Parathyroid adenoma (tissue), 2 donors: ENCODE data around the gene MFSD6.

Experiments
- H2AFZ ChIP-seq: fragments of 300-600 bp; sonication (generic); one replicate; pipeline ENCODE4 v1.7.0; 2017; ENCODE audit warnings: antibody characterized with exemption, mild to moderate bottlenecking
- H3K27ac ChIP-seq: fragments of 300-600 bp; sonication (generic); one replicate; pipeline ENCODE4 v1.7.0; 2017
- H3K27me3 ChIP-seq: fragments of 300-600 bp; sonication (generic); one replicate; pipeline ENCODE4 v1.7.0; 2017; ENCODE audit warnings: low read length; ENCODE audit not compliant: control insufficient read depth, insufficient read depth
- H3K36me3 ChIP-seq: fragments of 300-600 bp; sonication (generic); one replicate; pipeline ENCODE4 v1.7.0; 2017; ENCODE audit warnings: low read length; ENCODE audit not compliant: control insufficient read depth, insufficient read depth
- H3K4me1 ChIP-seq: fragments of 300-600 bp; sonication (generic); one replicate; pipeline ENCODE4 v1.7.0; 2017; ENCODE audit warnings: control low read depth
- H3K4me2 ChIP-seq: fragments of 300-600 bp; sonication (generic); one replicate; pipeline ENCODE4 v1.7.0; 2017; ENCODE audit warnings: low read length
- H3K4me3 ChIP-seq: fragments of 300-600 bp; sonication (generic); one replicate; pipeline ENCODE4 v1.7.0; 2017; ENCODE audit warnings: low read depth, low read length
- H3K79me2 ChIP-seq: fragments of 300-600 bp; sonication (generic); one replicate; pipeline ENCODE4 v1.7.0; 2017; ENCODE audit warnings: control low read depth
- H3K9ac ChIP-seq: fragments of 300-600 bp; sonication (generic); one replicate; pipeline ENCODE4 v1.7.0; 2017; ENCODE audit warnings: mild to moderate bottlenecking
- H3K9me3 ChIP-seq: fragments of 300-600 bp; sonication (generic); one replicate; pipeline ENCODE4 v1.7.0; 2017; ENCODE audit warnings: low read length; ENCODE audit not compliant: control insufficient read depth
- TF ChIP-seq, protein P1 (sequence below): fragments of 300-600 bp; sonication (generic); IDR thresholded peaks from one replicate; pipeline ENCODE4 v1.7.0; 2017; ENCODE audit warnings: antibody characterized with exemption, mild to moderate bottlenecking
- donor health status: primary hyperparathyroidism.

MFSD6 gene

GRCh38 chr2:190500054-190500502 is 91.9 kb downstream of the MFSD6 start:
- H3K79me2 ChIP-seq: no peaks in the 10 kb centered on the region
- no peaks in the 10 kb centered on the region for H3K27me3 ChIP-seq
- H3K4me1 ChIP-seq: no peaks in the 10 kb centered on the region
- H2AFZ ChIP-seq: no peak overlapping the region
- no peaks in the 10 kb centered on the region for H3K36me3 ChIP-seq
- H3K4me2 ChIP-seq: no peak overlapping the region
- no peak overlapping the region for H3K4me3 ChIP-seq
- TF ChIP-seq, protein P1, sequence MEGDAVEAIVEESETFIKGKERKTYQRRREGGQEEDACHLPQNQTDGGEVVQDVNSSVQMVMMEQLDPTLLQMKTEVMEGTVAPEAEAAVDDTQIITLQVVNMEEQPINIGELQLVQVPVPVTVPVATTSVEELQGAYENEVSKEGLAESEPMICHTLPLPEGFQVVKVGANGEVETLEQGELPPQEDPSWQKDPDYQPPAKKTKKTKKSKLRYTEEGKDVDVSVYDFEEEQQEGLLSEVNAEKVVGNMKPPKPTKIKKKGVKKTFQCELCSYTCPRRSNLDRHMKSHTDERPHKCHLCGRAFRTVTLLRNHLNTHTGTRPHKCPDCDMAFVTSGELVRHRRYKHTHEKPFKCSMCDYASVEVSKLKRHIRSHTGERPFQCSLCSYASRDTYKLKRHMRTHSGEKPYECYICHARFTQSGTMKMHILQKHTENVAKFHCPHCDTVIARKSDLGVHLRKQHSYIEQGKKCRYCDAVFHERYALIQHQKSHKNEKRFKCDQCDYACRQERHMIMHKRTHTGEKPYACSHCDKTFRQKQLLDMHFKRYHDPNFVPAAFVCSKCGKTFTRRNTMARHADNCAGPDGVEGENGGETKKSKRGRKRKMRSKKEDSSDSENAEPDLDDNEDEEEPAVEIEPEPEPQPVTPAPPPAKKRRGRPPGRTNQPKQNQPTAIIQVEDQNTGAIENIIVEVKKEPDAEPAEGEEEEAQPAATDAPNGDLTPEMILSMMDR: no peak
- no peak overlapping the region for H3K27ac ChIP-seq
- H3K9ac ChIP-seq: no peak overlapping the region
- H3K9me3 ChIP-seq: no peaks in the 10 kb centered on the region

- Histone ChIP-seq H3K9me3 (no peaks in the 10 kb centered on the region), H3K9ac (no peak overlapping the region), H3K4me3 (no peak overlapping the region), H2AFZ (no peak overlapping the region), H3K36me3 (no peaks in the 10 kb centered on the region), H3K27ac (no peak overlapping the region), H3K27me3 (no peaks in the 10 kb centered on the region), H3K4me1 (no peaks in the 10 kb centered on the region), H3K79me2 (no peaks in the 10 kb centered on the region), H3K4me2 (no peak overlapping the region)
- TF ChIP-seq, protein P1: no peak
Measured at GRCh38 chr2:190501231-190501630, 93.1 kb downstream of the MFSD6 start.

DNA sequence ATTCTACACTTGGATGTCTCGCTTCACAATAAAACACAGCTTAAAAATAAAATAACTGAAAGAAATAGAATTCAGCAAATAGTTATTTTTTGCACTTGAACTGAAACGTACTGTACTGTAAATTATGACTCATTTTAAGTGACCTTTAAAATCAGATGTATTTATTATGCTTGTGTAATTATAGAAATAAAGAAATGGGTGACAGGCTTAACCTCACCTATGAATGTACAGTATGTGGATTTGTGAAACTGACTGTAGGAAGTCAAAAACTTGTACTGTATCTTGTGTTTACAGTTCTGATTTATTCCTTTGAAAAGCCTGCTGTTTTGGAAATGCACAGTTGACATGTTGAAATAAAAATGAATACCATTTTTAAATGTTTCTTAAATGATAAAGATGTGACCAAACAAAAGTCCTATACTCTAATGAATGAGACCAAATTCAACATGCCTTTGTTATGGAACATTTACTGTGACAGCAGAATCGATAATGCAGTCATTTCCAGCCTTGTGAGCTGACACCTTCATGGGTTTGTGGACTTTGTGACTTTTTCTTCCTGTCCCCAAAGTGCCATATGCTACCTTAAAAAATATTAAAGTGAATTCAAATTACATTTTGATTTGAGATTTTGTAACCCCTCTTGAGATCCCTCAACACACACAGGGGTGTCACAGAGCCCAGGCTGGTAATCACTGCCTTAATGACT is 93.7 kb downstream of the MFSD6 start:
- Histone ChIP-seq H3K9ac (no peak overlapping the region), H3K4me3 (no peak overlapping the region), H3K79me2 (no peaks in the 10 kb centered on the region), H3K4me2 (no peak overlapping the region), H3K27me3 (no peaks in the 10 kb centered on the region), H3K27ac (no peak overlapping the region), H3K36me3 (no peaks in the 10 kb centered on the region), H3K9me3 (no peaks in the 10 kb centered on the region), H3K4me1 (peaks cover 4% of the 10 kb centered on the region), H2AFZ (no peak overlapping the region)
- TF ChIP-seq, protein P1: no peak

GRCh38 chr2:190503088-190503487 is 94.9 kb downstream of the MFSD6 start:
- Histone ChIP-seq H3K9me3 (no peaks in the 10 kb centered on the region), H3K4me1 (peaks cover 4% of the 10 kb centered on the region), H3K79me2 (no peaks in the 10 kb centered on the region), H3K27me3 (no peaks in the 10 kb centered on the region), H3K4me2 (no peak overlapping the region), H3K27ac (no peak overlapping the region), H2AFZ (no peak overlapping the region), H3K9ac (no peak overlapping the region), H3K4me3 (no peak overlapping the region), H3K36me3 (no peaks in the 10 kb centered on the region)
- TF ChIP-seq, protein P1: no peak

DNA sequence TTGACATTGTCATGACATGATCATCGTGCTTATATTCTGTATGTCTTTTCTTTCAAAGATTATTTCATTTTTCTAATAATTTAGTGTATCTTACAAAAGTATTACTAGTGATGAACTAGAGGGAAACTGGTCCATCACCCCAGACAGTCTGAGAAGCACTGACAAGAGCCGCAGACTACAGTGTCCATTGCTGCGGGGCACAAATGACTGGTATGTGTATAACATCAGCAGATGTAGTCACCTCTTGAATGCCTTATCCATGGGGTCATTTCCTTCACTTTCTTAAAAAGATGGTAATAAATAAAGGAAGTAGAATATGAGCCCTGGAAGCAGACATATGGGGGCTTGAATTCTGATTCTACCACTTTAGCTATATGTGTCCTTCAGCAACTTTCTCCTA is 96.8 kb downstream of the MFSD6 start:
- Histone ChIP-seq H3K27ac (no peak overlapping the region), H3K79me2 (no peaks in the 10 kb centered on the region), H3K27me3 (no peaks in the 10 kb centered on the region), H3K4me2 (no peak overlapping the region), H3K4me1 (peaks cover 4% of the 10 kb centered on the region), H3K9me3 (no peaks in the 10 kb centered on the region), H3K36me3 (no peaks in the 10 kb centered on the region), H2AFZ (no peak overlapping the region), H3K4me3 (no peak overlapping the region), H3K9ac (no peak overlapping the region)
- TF ChIP-seq, protein P1: no peak
